GM12801 (cell line): ENCODE data around the gene GLE1.

Experiments
- TF ChIP-seq, protein P1 (sequence below): IDR thresholded peaks from one replicate; pipeline ENCODE4 v1.5.1; 2011; ENCODE audit warnings: control low read depth; ENCODE audit not compliant: insufficient read length; ENCODE audit errors: extremely low read depth

Gene GLE1, protein sequence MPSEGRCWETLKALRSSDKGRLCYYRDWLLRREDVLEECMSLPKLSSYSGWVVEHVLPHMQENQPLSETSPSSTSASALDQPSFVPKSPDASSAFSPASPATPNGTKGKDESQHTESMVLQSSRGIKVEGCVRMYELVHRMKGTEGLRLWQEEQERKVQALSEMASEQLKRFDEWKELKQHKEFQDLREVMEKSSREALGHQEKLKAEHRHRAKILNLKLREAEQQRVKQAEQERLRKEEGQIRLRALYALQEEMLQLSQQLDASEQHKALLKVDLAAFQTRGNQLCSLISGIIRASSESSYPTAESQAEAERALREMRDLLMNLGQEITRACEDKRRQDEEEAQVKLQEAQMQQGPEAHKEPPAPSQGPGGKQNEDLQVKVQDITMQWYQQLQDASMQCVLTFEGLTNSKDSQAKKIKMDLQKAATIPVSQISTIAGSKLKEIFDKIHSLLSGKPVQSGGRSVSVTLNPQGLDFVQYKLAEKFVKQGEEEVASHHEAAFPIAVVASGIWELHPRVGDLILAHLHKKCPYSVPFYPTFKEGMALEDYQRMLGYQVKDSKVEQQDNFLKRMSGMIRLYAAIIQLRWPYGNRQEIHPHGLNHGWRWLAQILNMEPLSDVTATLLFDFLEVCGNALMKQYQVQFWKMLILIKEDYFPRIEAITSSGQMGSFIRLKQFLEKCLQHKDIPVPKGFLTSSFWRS

DNA sequence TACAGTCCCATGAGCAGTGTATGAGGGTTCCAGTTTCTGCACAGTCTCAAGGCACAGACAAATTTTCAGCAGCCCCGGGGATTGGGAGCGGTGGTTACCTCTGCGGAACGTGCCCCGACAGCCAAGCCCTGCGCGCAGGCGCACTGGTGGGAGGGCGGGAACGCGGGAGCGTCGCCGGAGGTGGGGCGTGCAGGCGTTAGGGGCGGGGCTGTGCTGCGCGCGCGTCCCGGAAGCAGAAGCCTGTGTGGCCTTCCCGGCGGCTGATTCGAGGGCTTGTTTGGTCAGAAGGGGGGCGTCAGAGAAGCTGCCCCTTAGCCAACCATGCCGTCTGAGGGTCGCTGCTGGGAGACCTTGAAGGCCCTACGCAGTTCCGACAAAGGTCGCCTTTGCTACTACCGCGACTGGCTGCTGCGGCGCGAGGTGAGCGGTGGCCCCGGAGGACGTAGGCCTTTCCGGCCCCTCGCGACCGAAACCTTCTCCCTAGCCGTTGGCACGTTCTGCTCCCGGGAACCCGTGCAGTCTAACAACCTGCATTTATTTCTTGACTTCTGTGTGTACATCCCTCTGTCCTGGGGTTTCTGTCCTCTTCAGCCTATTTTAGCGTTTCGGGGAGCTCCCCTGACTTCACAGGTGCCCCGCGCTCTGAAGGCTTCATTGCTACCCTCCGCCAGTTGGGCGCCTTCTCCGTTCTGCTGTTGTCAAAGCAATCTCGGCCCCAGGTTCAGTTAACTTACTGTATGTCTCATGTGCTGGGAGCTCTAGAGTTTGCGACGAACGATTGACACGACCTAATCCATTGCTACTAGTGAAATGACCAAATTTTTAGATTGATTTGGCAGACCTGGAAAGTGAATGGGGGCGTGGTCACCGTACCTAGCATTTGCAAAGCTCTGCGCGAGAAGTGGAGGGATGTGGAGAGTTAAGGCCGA, at the start of gene GLE1:
Gene GLE1 (plus strand): TSS at position 235 of the 929 bp plus-strand sequence. CDS start 87 bp downstream, at position 322.
- TF ChIP-seq, protein P1, sequence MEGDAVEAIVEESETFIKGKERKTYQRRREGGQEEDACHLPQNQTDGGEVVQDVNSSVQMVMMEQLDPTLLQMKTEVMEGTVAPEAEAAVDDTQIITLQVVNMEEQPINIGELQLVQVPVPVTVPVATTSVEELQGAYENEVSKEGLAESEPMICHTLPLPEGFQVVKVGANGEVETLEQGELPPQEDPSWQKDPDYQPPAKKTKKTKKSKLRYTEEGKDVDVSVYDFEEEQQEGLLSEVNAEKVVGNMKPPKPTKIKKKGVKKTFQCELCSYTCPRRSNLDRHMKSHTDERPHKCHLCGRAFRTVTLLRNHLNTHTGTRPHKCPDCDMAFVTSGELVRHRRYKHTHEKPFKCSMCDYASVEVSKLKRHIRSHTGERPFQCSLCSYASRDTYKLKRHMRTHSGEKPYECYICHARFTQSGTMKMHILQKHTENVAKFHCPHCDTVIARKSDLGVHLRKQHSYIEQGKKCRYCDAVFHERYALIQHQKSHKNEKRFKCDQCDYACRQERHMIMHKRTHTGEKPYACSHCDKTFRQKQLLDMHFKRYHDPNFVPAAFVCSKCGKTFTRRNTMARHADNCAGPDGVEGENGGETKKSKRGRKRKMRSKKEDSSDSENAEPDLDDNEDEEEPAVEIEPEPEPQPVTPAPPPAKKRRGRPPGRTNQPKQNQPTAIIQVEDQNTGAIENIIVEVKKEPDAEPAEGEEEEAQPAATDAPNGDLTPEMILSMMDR, result no peak

DNA sequence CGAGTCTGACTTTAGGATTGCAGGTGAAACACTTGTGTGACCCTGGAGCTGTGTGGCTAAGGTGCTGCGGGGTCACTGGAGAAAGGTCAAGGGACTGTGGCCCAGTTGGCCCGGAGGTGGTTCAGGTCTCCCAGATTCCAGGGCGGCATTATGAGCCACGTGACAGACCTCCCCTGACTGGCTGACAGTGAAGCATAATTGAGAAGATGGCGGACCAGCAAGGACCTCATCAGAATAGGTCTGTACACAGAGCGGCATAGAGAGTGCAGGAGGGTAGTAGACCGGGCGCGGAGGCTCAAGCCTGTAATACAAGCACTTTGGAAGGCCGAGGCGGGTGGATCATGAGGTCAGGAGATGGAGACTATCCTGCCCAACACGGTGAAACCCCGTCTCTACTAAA, 49.5 kb upstream of the GLE1 start:
- TF ChIP-seq, protein P1, result no peak

DNA sequence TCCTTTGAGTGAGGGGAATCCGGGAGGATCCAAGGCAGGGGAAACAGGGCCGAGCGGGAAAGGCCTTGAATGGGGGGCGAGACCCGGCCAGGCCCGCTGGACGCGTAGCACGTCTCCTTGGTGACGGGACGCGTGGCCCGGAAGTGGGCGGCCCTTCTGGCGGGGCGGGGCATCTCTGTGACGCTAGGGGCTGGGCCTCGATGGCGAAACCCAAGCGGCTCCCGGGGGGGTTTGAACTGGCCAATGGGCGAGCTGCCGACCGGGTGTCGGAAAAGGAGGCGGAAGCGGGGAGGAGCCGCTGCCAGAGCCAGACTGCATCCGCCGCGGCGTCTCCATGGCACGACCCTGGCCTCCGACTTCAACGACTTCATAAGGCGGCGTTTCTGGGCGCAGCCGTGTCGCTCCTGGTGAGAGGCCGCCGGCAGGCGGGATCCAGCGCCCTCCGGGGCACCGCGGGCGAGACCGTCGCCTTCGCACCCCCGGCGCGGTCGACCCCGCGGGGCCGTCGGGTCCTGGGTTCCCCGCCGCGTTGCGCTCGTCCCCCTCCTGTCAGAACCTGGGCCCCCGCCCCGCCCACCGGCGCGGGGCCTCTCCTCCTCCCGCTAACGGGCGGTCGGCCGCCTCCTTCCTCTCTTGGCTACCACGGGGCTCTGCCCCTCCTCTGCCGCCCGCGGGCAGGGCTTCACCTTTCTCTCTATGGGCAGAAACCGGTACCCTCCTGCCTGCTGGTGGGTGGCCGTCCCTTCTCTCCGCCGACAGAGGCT, 48.5 kb upstream of the GLE1 start, which contains the start of gene ODF2:
Gene ODF2 (plus strand): TSS at position 158 of the 764 bp plus-strand sequence. CDS start 86 bp downstream, at position 244.
- TF ChIP-seq, protein P1, result no peak

DNA sequence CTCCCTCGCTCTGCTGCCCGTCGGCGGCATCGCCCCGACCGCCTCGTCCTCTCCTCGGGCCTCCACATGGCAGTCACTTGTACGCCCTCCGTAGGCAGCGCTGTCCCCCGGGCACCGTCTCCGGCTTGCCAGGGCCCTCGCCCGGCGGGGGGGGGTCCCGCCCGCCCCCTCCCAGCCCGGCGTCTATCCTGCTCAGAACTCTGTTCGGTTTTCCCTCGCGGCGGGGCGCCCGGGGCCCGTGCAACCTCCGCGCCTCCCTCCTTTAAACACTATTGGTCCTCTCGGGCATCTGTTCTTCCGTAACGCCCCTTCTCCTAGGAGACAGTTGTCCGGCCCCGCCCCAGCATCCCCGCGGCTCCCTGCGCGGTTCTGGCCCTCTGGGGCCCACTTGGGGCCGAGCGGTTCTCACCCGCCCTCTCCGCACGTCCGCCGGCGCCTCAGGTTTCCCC, 47.9 kb upstream of the GLE1 start:
- TF ChIP-seq, protein P1, result no peak

DNA sequence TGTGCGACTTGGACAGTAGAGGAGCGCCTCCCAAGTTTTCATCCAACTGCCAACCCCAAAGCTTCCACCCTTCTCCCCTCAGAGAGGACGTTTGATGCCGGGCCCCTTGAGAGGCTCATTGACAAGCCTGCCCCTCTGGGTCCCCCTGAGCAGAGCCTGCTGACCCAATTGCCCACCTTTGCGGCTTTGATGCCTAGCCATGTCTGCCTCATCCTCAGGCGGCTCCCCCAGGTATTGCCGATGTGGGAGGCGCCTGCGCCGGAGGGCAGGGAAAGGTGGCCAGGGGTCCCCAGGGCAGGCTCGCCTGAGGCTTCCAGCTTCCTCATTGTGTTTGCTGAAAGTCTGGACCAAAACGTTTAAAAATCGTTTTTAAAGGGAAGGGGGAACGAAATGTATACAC, 47.3 kb upstream of the GLE1 start:
- TF ChIP-seq, protein P1, result no peak

DNA sequence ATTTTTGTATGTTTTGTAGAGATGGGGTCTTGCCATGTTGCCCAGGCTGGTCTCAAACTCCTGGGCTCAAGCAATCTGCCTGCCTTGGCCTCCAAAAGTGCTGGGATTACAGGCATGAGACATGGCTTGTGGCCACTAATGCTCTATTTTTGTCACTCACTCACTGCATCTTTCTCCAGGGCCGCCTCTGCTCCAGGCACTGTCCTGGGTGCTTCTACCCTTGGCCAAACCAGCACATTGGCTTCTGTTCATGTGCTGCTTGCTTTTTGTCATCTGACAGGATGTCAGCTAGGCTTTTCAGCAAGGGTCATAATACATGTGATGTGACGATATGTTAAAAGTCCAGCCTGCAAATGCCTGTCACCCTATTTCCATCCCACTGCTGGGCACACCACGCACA, 45.5 kb upstream of the GLE1 start:
- TF ChIP-seq, protein P1, result no peak
